ENCODE results near the gene PGBD2. TPM values are rescaled to one million over a fixed set of nuclear protein-coding genes. Genes with fewer than 3 reads are reported as not detected.
"Not testable (repeated sequence)": the region's sequence is repeated elsewhere in the genome, so short reads cannot be mapped to it uniquely, and the experiment has no call there.

The PGBD2 gene
- total and polyA plus RNA-seq, 5 experiments from 2014 or later = 5.3 to 14.5 (median 9.9) TPM

DNA sequence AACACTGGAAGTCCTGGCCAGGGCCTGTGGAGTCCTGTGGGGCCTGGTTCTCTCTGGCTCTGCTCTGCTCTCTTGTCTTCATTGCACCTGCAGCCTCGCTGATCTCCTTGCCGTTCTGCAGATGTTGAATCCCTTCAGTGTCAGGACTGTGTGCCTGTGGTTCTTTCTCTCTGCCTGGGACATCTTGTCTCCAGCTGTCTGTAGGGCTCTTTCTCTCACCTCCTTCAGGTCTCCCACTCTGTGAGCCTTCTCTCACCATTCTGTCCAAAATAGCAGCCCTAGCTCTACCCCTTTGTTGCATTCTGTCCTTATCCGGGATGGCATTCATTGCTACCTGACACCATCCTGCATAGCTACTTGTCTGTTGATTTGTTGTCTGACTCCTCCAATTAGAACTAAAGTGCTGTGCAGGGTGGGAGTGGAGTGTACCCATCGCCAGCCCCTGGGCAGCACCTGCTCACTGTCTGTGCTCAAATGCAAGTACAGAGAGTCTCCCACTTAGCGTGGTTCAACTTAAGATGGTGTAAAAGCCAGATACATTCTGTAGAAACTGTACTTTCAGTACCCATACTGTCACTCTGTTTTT, 8.9 kb downstream of the PGBD2 start:
- Mint-ChIP-seq H3K36me3 (peaks cover 12 to 71% (median 29%) of the 10 kb centered on the region in 3 donors), H3K4me3 (no peak overlapping the region), H3K9me3 (no peaks in the 10 kb centered on the region), H3K4me1 (peaks cover 14 to 26% (median 16%) of the 10 kb centered on the region in 4 donors), H3K27ac (peak overlapping the region in 1 of 10 donors; percentile 75), H3K27me3 (no peaks in the 10 kb centered on the region)
- POLR2A ChIA-PET = no interaction called here
- ATAC-seq (no peak), DNase-seq (no peak)

- no peak overlapping the region for H3K27ac Mint-ChIP-seq
- peaks cover 7 to 23% (median 16%) of the 10 kb centered on the region in 4 donors for H3K4me1 Mint-ChIP-seq
- DNase-seq (no peak), ATAC-seq (no peak)
- no peaks in the 10 kb centered on the region for H3K9me3 Mint-ChIP-seq
- peaks cover 12 to 84% (median 34%) of the 10 kb centered on the region in 3 donors for H3K36me3 Mint-ChIP-seq
- no peak overlapping the region for H3K4me3 Mint-ChIP-seq
- no peaks in the 10 kb centered on the region for H3K27me3 Mint-ChIP-seq
- POLR2A ChIA-PET = no interaction called here
These were observed 12.1 kb downstream of the PGBD2 start for GRCh38 chr1:248918131-248918530.

- POLR2A ChIA-PET = no interaction called here
- peaks cover 7 to 42% (median 11%) of the 10 kb centered on the region in 3 donors for H3K36me3 Mint-ChIP-seq
These were observed 17.6 kb downstream of the PGBD2 start for GRCh38 chr1:248923352-248924338.

DNA sequence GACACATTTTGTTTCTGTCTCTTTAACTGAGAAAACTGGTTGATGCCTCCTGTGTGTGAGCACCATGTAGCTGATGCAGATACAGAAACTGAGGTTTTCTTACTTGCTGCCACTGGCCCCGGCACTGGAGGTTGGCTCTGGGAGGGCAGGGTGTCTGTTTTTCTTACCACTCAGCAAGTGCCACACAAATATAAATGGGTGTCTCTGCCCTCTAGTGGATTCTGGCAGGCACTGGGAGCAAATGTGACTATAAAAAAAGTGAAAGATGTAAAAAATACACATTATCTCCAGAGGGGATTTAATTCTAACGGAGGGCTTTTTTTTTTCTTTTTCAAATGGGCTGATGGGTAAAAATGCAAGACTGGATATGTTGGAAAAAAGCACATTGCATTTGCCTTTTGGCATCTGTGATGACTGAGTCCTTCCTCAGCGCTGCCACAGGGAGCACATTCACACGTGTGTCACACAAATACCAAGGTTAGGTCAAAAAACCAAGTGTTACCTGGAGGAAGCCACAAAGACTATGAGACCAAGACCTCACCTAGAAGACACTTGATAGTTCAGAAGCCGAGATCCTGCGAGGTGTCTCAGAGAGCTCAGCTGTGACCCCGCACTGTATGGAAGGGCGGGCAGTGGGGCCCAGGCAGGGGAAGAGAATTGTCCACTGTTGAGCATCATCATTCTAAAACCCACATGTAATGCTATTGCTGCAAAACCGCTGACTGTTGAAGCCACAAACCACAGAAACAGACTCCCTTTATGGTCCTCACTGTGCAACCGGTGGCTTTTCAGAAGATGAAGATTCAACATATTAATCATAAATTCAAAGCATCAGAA, 18.9 kb downstream of the PGBD2 start:
- Mint-ChIP-seq H3K9me3 (no peaks in the 10 kb centered on the region), H3K4me3 (peak overlapping the region in 9 of 10 donors; percentile 1 to 62 (median 47))
- POLR2A ChIA-PET = no interaction called here

More at GRCh38 chr1:248923352-248924338, 17.6 kb downstream of the PGBD2 start:
- DNase-seq (peak in 1 of 10 donors; percentile 50), ATAC-seq (no peak)
- H3K27ac Mint-ChIP-seq = peak overlapping the region in 4 of 10 donors; percentile 19 to 79 (median 36)
- peaks cover 16 to 21% (median 18%) of the 10 kb centered on the region in 4 donors for H3K4me1 Mint-ChIP-seq
- H3K4me3 Mint-ChIP-seq = no peak overlapping the region
- H3K27me3 Mint-ChIP-seq = no peaks in the 10 kb centered on the region
- no peaks in the 10 kb centered on the region for H3K9me3 Mint-ChIP-seq

GRCh38 chr1:248925859-248926258, 19.8 kb downstream of the PGBD2 start:
- Mint-ChIP-seq H3K27ac (peak overlapping the region in 1 of 10 donors; percentile 72), H3K36me3 (peaks cover 0 to 29% (median 2%) of the 10 kb centered on the region in 3 donors), H3K4me1 (peaks cover 16 to 20% (median 18%) of the 10 kb centered on the region in 4 donors)
- POLR2A ChIA-PET, H3K9me3 Mint-ChIP-seq, ATAC-seq, H3K4me3 Mint-ChIP-seq, DNase-seq, H3K27me3 Mint-ChIP-seq: not testable (repeated sequence)

More for the DNA sequence above, 18.9 kb downstream of the PGBD2 start:
- peak; percentile 97 to 98 for ATAC-seq
- H3K4me1 Mint-ChIP-seq = peaks cover 16 to 20% (median 18%) of the 10 kb centered on the region in 4 donors
- peaks cover 0 to 35% (median 5%) of the 10 kb centered on the region in 3 donors for H3K36me3 Mint-ChIP-seq
- H3K27me3 Mint-ChIP-seq = no peaks in the 10 kb centered on the region
- H3K27ac Mint-ChIP-seq = peak overlapping the region in 8 of 10 donors; percentile 43 to 85 (median 58)
- DNase-seq = peak in 9 of 10 donors; percentile 30 to 71 (median 60)

DNA sequence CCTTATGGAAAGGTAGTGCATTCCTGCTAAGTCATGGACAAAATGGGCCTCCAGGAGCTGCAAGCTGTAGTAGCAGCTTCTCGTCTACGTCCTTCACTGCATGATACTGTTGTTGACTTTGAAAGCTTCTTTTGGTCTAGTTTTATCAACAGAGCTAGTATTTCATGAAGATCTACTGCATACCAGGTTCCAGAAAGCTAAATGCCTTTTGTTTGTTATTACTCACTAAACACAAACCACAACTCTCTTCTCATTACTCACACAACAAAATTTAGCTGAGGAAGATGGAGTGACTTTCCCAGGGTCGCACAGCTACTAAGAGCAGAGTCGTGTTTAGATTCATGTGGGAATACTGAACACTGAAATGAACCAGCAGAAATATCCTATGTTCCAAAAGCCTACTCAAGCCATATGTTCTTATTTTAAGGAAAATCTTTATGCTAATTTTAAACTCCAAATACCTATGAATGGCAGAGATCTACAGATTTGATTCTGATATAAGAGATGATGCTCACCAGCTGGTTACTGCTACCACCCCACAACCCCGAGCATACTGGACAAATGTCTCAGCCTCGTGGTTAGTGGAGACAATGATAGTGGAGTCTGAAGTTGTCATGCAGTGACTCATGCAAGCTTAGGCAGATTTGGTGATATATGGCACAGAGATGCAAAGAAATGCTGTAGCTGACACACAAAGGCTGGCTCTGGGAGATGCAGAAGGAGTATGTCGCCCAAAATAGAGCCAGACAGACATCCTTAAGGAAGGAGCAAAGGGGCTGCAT, 20.6 kb downstream of the PGBD2 start:
- POLR2A ChIA-PET = no interaction called here
- peak overlapping the region in 2 of 10 donors; percentile 33 to 52 for H3K27ac Mint-ChIP-seq

DNA sequence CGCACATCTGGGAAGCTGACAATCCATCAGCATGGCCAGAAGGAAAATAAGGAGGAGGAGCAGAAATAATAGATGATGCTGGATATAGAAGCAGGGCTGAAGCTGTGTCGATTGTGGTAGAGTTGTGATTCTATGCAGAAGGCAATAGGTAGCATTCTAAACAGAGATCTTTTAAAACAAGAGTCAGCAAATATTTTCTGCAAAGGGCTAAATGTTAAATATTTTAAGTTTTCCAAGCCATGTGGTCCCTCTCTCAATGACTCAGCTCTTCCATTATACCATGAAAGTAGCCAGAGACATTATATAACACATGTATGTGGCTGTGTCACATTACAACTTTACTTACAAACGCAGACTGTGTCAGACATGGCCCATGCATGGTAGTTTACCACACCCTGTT, 21.2 kb downstream of the PGBD2 start:
- H3K36me3 Mint-ChIP-seq = peaks cover 0 to 17% (median 0%) of the 10 kb centered on the region in 3 donors
- H3K4me3 Mint-ChIP-seq, ATAC-seq, H3K27me3 Mint-ChIP-seq, H3K9me3 Mint-ChIP-seq, DNase-seq, POLR2A ChIA-PET, H3K27ac Mint-ChIP-seq: not testable (repeated sequence)
- H3K4me1 Mint-ChIP-seq = peaks cover 8 to 20% (median 12%) of the 10 kb centered on the region in 4 donors

More for the DNA sequence above, 20.6 kb downstream of the PGBD2 start:
- no peaks in the 10 kb centered on the region for H3K9me3 Mint-ChIP-seq
- peaks cover 9 to 20% (median 13%) of the 10 kb centered on the region in 4 donors for H3K4me1 Mint-ChIP-seq
- H3K27me3 Mint-ChIP-seq = no peaks in the 10 kb centered on the region
- ATAC-seq (no peak), DNase-seq (no peak)
- H3K36me3 Mint-ChIP-seq = peaks cover 0 to 22% (median 0%) of the 10 kb centered on the region in 3 donors
- H3K4me3 Mint-ChIP-seq = no peak overlapping the region

GRCh38 chr1:248928122-248928521, 22.1 kb downstream of the PGBD2 start:
- POLR2A ChIA-PET, H3K36me3 Mint-ChIP-seq, DNase-seq, H3K27ac Mint-ChIP-seq, ATAC-seq, H3K4me3 Mint-ChIP-seq, H3K9me3 Mint-ChIP-seq, H3K27me3 Mint-ChIP-seq: not testable (repeated sequence)
- H3K4me1 Mint-ChIP-seq = peaks cover 8 to 20% (median 11%) of the 10 kb centered on the region in 4 donors

DNA sequence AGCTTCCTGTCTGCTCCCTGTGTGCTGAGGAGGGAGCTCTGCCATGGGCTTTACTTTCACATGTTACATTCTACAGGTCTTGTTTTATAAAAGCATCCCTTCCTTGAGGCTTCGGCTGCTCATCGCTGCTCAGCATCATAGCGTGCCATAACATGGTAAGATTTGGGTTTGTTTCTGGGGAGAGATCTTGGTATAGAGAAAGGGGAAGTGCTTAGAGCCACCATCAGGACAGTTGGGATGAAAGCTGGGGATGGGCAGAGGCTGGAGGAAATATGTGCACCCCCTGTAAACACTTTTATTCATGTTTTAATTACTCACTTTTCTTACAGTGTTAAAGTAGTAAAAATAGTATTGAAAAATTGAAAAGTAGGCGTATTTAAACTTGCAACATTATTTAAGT, 24.0 kb downstream of the PGBD2 start:
- H3K36me3 Mint-ChIP-seq, H3K9me3 Mint-ChIP-seq, POLR2A ChIA-PET, ATAC-seq, H3K27me3 Mint-ChIP-seq, H3K4me3 Mint-ChIP-seq, H3K27ac Mint-ChIP-seq, DNase-seq, H3K4me1 Mint-ChIP-seq: not testable (repeated sequence)

DNA sequence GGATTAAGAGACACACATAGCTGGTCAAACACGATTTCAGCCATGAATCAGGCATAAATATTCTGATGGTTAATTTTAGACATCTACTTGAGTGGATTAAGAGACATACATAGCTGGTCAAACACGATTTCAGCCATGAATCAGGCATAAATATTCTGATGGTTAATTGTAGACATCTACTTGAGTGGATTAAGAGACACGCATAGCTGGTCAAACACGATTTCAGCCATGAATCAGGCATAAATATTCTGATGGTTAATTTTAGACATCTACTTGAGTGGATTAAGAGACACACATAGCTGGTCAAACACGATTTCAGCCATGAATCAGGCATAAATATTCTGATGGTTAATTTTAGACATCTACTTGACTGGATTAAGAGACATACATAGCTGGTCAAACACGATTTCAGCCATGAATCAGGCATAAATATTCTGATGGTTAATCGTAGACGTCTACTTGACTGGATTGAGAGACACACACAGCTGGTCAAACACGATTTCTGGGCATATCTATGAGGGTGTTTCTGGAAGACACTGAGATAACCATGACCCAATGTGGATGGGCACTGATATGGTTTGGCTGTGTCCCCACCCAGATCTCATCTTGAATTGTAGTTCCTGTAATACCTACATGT, 32.3 kb downstream of the PGBD2 start:
- POLR2A ChIA-PET, DNase-seq, H3K4me1 Mint-ChIP-seq, H3K9me3 Mint-ChIP-seq, ATAC-seq, H3K27me3 Mint-ChIP-seq, H3K27ac Mint-ChIP-seq, H3K36me3 Mint-ChIP-seq, H3K4me3 Mint-ChIP-seq: not testable (repeated sequence)

- peak in 1 of 2 donors; percentile 60 for ATAC-seq
- H3K27ac Mint-ChIP-seq, H3K9me3 Mint-ChIP-seq, H3K4me3 Mint-ChIP-seq, H3K36me3 Mint-ChIP-seq, H3K27me3 Mint-ChIP-seq, POLR2A ChIA-PET, H3K4me1 Mint-ChIP-seq: not testable (repeated sequence)
- DNase-seq = peak in 1 of 10 donors; percentile 50
These were observed 38.3 kb downstream of the PGBD2 start for GRCh38 chr1:248944134-248944999.
